Osteocyte (in vitro differentiated cells): ENCODE measurements around the gene GTPBP4. TPM values are rescaled to one million over a fixed set of nuclear protein-coding genes. Genes with fewer than 3 reads are reported as not detected.

Experiments used
- DNase-seq: peaks from one replicate; pipeline ENCODE4 v3.0.0; 2021; ENCODE audit warnings: mixed read lengths; ENCODE audit not compliant: unreplicated experiment; ENCODE audit errors: extremely low spot score
- H3K27ac Mint-ChIP-seq: one replicate; pipeline ENCODE4 v1.8.0; 2021; ENCODE audit warnings: mild to moderate bottlenecking, mixed read lengths; ENCODE audit not compliant: unreplicated experiment
- H3K27me3 Mint-ChIP-seq: one replicate; pipeline ENCODE4 v1.8.0; 2021; ENCODE audit warnings: mixed read lengths; ENCODE audit not compliant: unreplicated experiment
- H3K36me3 Mint-ChIP-seq: one replicate; pipeline ENCODE4 v1.8.0; 2021; ENCODE audit warnings: mixed read lengths; ENCODE audit not compliant: unreplicated experiment
- H3K4me1 Mint-ChIP-seq: one replicate; pipeline ENCODE4 v1.8.0; 2021; ENCODE audit warnings: mixed read lengths; ENCODE audit not compliant: unreplicated experiment
- H3K4me3 Mint-ChIP-seq: one replicate; pipeline ENCODE4 v1.8.0; 2021; ENCODE audit warnings: mild to moderate bottlenecking, moderate library complexity, mixed read lengths; ENCODE audit not compliant: unreplicated experiment
- H3K9me3 Mint-ChIP-seq: one replicate; pipeline ENCODE4 v1.8.0; 2021; ENCODE audit warnings: mixed read lengths; ENCODE audit not compliant: unreplicated experiment
- CTCF ChIP-seq: fragments of 200-600 bp; sonication (generic); IDR thresholded peaks from 2 replicates; pipeline ENCODE4 v1.5.0; 2021; ENCODE audit warnings: antibody characterized with exemption, mild to moderate bottlenecking, moderate library complexity
- total RNA-seq: library from RNA; stranded (reverse); gene quantifications from 2 replicates; pipeline ENCODE4 v1.2.1, GENCODE V29; 2021

GTPBP4 gene
- total RNA-seq, 1 donor from 2014 or later: 53.7 TPM

GRCh38 chr10:970311-971149 is 17.7 kb upstream of the GTPBP4 start:
- no peaks in the 10 kb centered on the region for H3K9me3 Mint-ChIP-seq
- TF ChIP-seq CTCF: no peak
- H3K4me3 Mint-ChIP-seq: peak overlapping the region; percentile 35
- H3K27me3 Mint-ChIP-seq: peaks cover 3% of the 10 kb centered on the region
- DNase-seq: no peak
- H3K36me3 Mint-ChIP-seq: no peaks in the 10 kb centered on the region
- peak overlapping the region; percentile 62 for H3K27ac Mint-ChIP-seq
- H3K4me1 Mint-ChIP-seq: peaks cover 22% of the 10 kb centered on the region

GRCh38 chr10:971150-971542 is 17.1 kb upstream of the GTPBP4 start:
- H3K4me3 Mint-ChIP-seq: no peak overlapping the region
- H3K27ac Mint-ChIP-seq: peak overlapping the region; percentile 34
- H3K27me3 Mint-ChIP-seq: peaks cover 3% of the 10 kb centered on the region
- H3K9me3 Mint-ChIP-seq: no peaks in the 10 kb centered on the region
- H3K36me3 Mint-ChIP-seq: no peaks in the 10 kb centered on the region
- no peak for DNase-seq
- no peak for TF ChIP-seq CTCF
- H3K4me1 Mint-ChIP-seq: peaks cover 22% of the 10 kb centered on the region

- peaks cover 22% of the 10 kb centered on the region for H3K4me1 Mint-ChIP-seq
- peaks cover 4% of the 10 kb centered on the region for H3K9me3 Mint-ChIP-seq
- no peak overlapping the region for H3K4me3 Mint-ChIP-seq
- TF ChIP-seq CTCF: no peak
- no peak overlapping the region for H3K27ac Mint-ChIP-seq
- peaks cover 3% of the 10 kb centered on the region for H3K27me3 Mint-ChIP-seq
- peaks cover 2% of the 10 kb centered on the region for H3K36me3 Mint-ChIP-seq
- DNase-seq: no peak
Measured at GRCh38 chr10:971613-972012, 16.6 kb upstream of the GTPBP4 start.

- Mint-ChIP-seq H3K36me3 (peaks cover 4% of the 10 kb centered on the region), H3K27me3 (no peaks in the 10 kb centered on the region), H3K27ac (no peak overlapping the region), H3K4me1 (peaks cover 22% of the 10 kb centered on the region), H3K9me3 (peaks cover 6% of the 10 kb centered on the region), H3K4me3 (no peak overlapping the region)
- no peak for DNase-seq
- TF ChIP-seq CTCF: no peak
Measured at GRCh38 chr10:972763-973162, 15.5 kb upstream of the GTPBP4 start.

GRCh38 chr10:974038-974784 is 14.0 kb upstream of the GTPBP4 start:
- no peak overlapping the region for H3K27ac Mint-ChIP-seq
- peaks cover 10% of the 10 kb centered on the region for H3K36me3 Mint-ChIP-seq
- DNase-seq: no peak
- H3K4me3 Mint-ChIP-seq: no peak overlapping the region
- no peak for TF ChIP-seq CTCF
- no peaks in the 10 kb centered on the region for H3K27me3 Mint-ChIP-seq
- peaks cover 22% of the 10 kb centered on the region for H3K4me1 Mint-ChIP-seq
- H3K9me3 Mint-ChIP-seq: peaks cover 14% of the 10 kb centered on the region
